ENCODE measurements around the gene NHS.
"Not testable (repeated sequence)": the region's sequence is repeated elsewhere in the genome, so short reads cannot be mapped to it uniquely, and the experiment has no call there.

Gene NHS

GRCh38 chrX:17496407-17496806 is 121.4 kb downstream of the NHS start:
- DNase-seq (ENCODE audit: low read depth) = no peak

- DNase-seq (ENCODE audit: low read depth) = no peak
Observed at GRCh38 chrX:17497193-17497592, 122.2 kb downstream of the NHS start.

GRCh38 chrX:17499512-17499911 is 124.5 kb downstream of the NHS start:
- no peak for DNase-seq (ENCODE audit: low read depth)

- peak; percentile 55 for DNase-seq (ENCODE audit: low read depth)
Observed at GRCh38 chrX:17500145-17500579, 125.2 kb downstream of the NHS start.

GRCh38 chrX:17501746-17502145 is 126.7 kb downstream of the NHS start:
- DNase-seq (ENCODE audit: low read depth) = no peak

- not testable (repeated sequence) for DNase-seq (ENCODE audit: low read depth)
Observed at GRCh38 chrX:17506352-17506751, 131.4 kb downstream of the NHS start.

- no peak for DNase-seq (ENCODE audit: low read depth)
Observed at GRCh38 chrX:17511556-17511955, 136.6 kb downstream of the NHS start.

- no peak for DNase-seq (ENCODE audit: low read depth)
Observed at GRCh38 chrX:17519358-17519757, 144.4 kb downstream of the NHS start.

GRCh38 chrX:17520016-17520615 is 145.1 kb downstream of the NHS start:
- no peak for DNase-seq (ENCODE audit: low read depth)

- DNase-seq (ENCODE audit: low read depth) = no peak
Observed at GRCh38 chrX:17521871-17522693, 147.1 kb downstream of the NHS start.

GRCh38 chrX:17525266-17525665 is 150.3 kb downstream of the NHS start:
- no peak for DNase-seq (ENCODE audit: low read depth)

- no peak for DNase-seq (ENCODE audit: low read depth)
Observed at GRCh38 chrX:17525762-17526555, 151.0 kb downstream of the NHS start.

- DNase-seq (ENCODE audit: low read depth) = no peak
Observed at GRCh38 chrX:17527135-17527701, 152.2 kb downstream of the NHS start.

GRCh38 chrX:17527922-17528321 is 152.9 kb downstream of the NHS start:
- DNase-seq (ENCODE audit: low read depth) = no peak

- no peak for DNase-seq (ENCODE audit: low read depth)
Observed at GRCh38 chrX:17529151-17529745, 154.2 kb downstream of the NHS start.

GRCh38 chrX:17531500-17531899 is 156.5 kb downstream of the NHS start:
- no peak for DNase-seq (ENCODE audit: low read depth)

GRCh38 chrX:17535229-17535628 is 160.2 kb downstream of the NHS start:
- no peak for DNase-seq (ENCODE audit: low read depth)

GRCh38 chrX:17537723-17538243 is 162.8 kb downstream of the NHS start:
- no peak for DNase-seq (ENCODE audit: low read depth)

GRCh38 chrX:17542123-17542522 is 167.1 kb downstream of the NHS start:
- no peak for DNase-seq (ENCODE audit: low read depth)

GRCh38 chrX:17544821-17545220 is 169.8 kb downstream of the NHS start:
- no peak for DNase-seq (ENCODE audit: low read depth)

- DNase-seq (ENCODE audit: low read depth) = no peak
Observed at GRCh38 chrX:17546356-17546755, 171.4 kb downstream of the NHS start.

- DNase-seq (ENCODE audit: low read depth) = peak; percentile 72
Observed at GRCh38 chrX:17547658-17548057, 172.7 kb downstream of the NHS start.
